ENCODE measurements around the gene COMP.

GRCh38 chr19:18793144-18794028 is 2.3 kb upstream of the COMP start:
- TF ChIP-seq EZH2 (IDR thresholded peaks at IDR 0.05; ENCODE audit: borderline replicate concordance, insufficient read depth, low read depth, low read length, poor library complexity, severe bottlenecking) (no peak), CTCF (IDR thresholded peaks at IDR 0.05) (no peak)

Data from B cell (primary cell).